Astrocyte (in vitro differentiated cells and primary cell): Measurements from ENCODE around the gene POLR2L. TPM values are rescaled to one million over a fixed set of nuclear protein-coding genes. Genes with fewer than 3 reads are reported as not detected.
A peak's percentile ranks its signal among the peaks of the same experiment; 100 is the strongest.

Experiments used
- DNase-seq: peaks from one replicate; pipeline ENCODE4 v3.0.0-alpha.2; 2010; ENCODE audit warnings: low read depth
- FAIRE-seq: peaks from 2 replicates; lab custom pipeline; 2011; peaks lifted over from hg19 to GRCh38; lab: Jason Lieb, UNC
- H2AFZ ChIP-seq: 2 replicates; pipeline ENCODE4 v1.6.0; 2012; ENCODE audit warnings: low read depth, low read length, inconsistent platforms
- H3K27ac ChIP-seq: 2 replicates; pipeline ENCODE4 v1.5.1; 2011; ENCODE audit warnings: low read depth, low read length, inconsistent platforms
- H3K27me3 ChIP-seq: 2 replicates; pipeline ENCODE4 v1.6.0; 2011; ENCODE audit warnings: low read length, inconsistent platforms; ENCODE audit not compliant: insufficient read depth
- H3K36me3 ChIP-seq: 2 replicates; pipeline ENCODE4 v1.5.1; 2011; ENCODE audit warnings: low read length, inconsistent platforms; ENCODE audit not compliant: insufficient read depth
- H3K4me1 ChIP-seq: 2 replicates; pipeline ENCODE4 v1.5.1; 2011; ENCODE audit warnings: low read length, inconsistent platforms; ENCODE audit not compliant: insufficient read depth
- H3K4me2 ChIP-seq: 2 replicates; pipeline ENCODE4 v1.6.0; 2012; ENCODE audit warnings: low read length, inconsistent platforms
- H3K4me3 ChIP-seq: 2 replicates; pipeline ENCODE4 v1.5.1; 2011; ENCODE audit warnings: low read depth, mild to moderate bottlenecking, low read length, inconsistent platforms; ENCODE audit not compliant: insufficient read depth
- H3K79me2 ChIP-seq: 2 replicates; pipeline ENCODE4 v1.6.0; 2012; ENCODE audit warnings: mild to moderate bottlenecking, low read length, inconsistent platforms; ENCODE audit not compliant: insufficient read depth
- H3K9ac ChIP-seq: 2 replicates; pipeline ENCODE4 v1.6.0; 2012; ENCODE audit warnings: mild to moderate bottlenecking, low read length, inconsistent platforms
- H3K9me3 ChIP-seq: 2 replicates; pipeline ENCODE4 v1.5.1; 2012; ENCODE audit warnings: low read depth, mild to moderate bottlenecking, low read length, inconsistent platforms; ENCODE audit not compliant: insufficient read depth
- H4K20me1 ChIP-seq: 2 replicates; pipeline ENCODE4 v1.6.0; 2012; ENCODE audit warnings: low read length, inconsistent platforms; ENCODE audit not compliant: insufficient read depth
- H3K27ac Mint-ChIP-seq: one replicate; pipeline ENCODE4 v1.8.0; 2021; ENCODE audit warnings: mild to moderate bottlenecking, mixed read lengths; ENCODE audit not compliant: unreplicated experiment
- H3K27me3 Mint-ChIP-seq: one replicate; pipeline ENCODE4 v1.8.0; 2021; ENCODE audit warnings: low read depth, mixed read lengths; ENCODE audit not compliant: unreplicated experiment
- H3K36me3 Mint-ChIP-seq: one replicate; pipeline ENCODE4 v1.8.0; 2021; ENCODE audit warnings: low read depth, mixed read lengths; ENCODE audit not compliant: unreplicated experiment
- H3K4me1 Mint-ChIP-seq: one replicate; pipeline ENCODE4 v1.8.0; 2021; ENCODE audit warnings: low read depth, mixed read lengths; ENCODE audit not compliant: unreplicated experiment
- H3K4me3 Mint-ChIP-seq: one replicate; pipeline ENCODE4 v1.8.0; 2021; ENCODE audit warnings: mild to moderate bottlenecking, moderate library complexity, mixed read lengths; ENCODE audit not compliant: unreplicated experiment
- H3K9me3 Mint-ChIP-seq: one replicate; pipeline ENCODE4 v1.8.0; 2021; ENCODE audit warnings: mild to moderate bottlenecking, mixed read lengths; ENCODE audit not compliant: unreplicated experiment
- CTCF ChIP-seq: IDR thresholded peaks from 2 replicates; pipeline ENCODE4 v1.5.1; 2011; ENCODE audit warnings: low read depth, mild to moderate bottlenecking, inconsistent platforms, low read length, moderate library complexity; ENCODE audit not compliant: insufficient read depth
- EZH2 ChIP-seq: IDR thresholded peaks from 2 replicates; pipeline ENCODE4 v1.6.1; 2012; ENCODE audit warnings: mild to moderate bottlenecking, low read length, inconsistent platforms; ENCODE audit not compliant: insufficient read depth
- total RNA-seq: library from RNA; stranded (reverse); gene quantifications from 2 replicates; pipeline ENCODE4 v1.2.1, GENCODE V29; 2021

The POLR2L gene
- total RNA-seq, 1 donor from 2014 or later: 212 TPM

GRCh38 chr11:839875-840617 is 2.3 kb downstream of the POLR2L start:
- H3K27ac ChIP-seq: no peak overlapping the region
- FAIRE-seq (no peak), DNase-seq (no peak)
- Mint-ChIP-seq H3K27ac (no peak overlapping the region), H3K4me1 (peaks cover 16% of the 10 kb centered on the region), H3K9me3 (no peaks in the 10 kb centered on the region), H3K4me3 (peak overlapping the region; percentile 89), H3K36me3 (peaks cover 6% of the 10 kb centered on the region), H3K27me3 (no peaks in the 10 kb centered on the region)
- H3K9ac ChIP-seq: peak overlapping the region; percentile 94
- peak; percentile 23 for TF ChIP-seq CTCF
- TF ChIP-seq EZH2: no peak
- H3K27me3 ChIP-seq: no peaks in the 10 kb centered on the region
- H3K4me3 ChIP-seq: peak overlapping the region; percentile 97
- peaks cover 71% of the 10 kb centered on the region for H4K20me1 ChIP-seq
- H2AFZ ChIP-seq: no peak overlapping the region
- peaks cover 46% of the 10 kb centered on the region for H3K4me1 ChIP-seq
- no peaks in the 10 kb centered on the region for H3K9me3 ChIP-seq
- H3K36me3 ChIP-seq: peaks cover 19% of the 10 kb centered on the region
- peak overlapping the region; percentile 88 for H3K4me2 ChIP-seq
- H3K79me2 ChIP-seq: peaks cover 75% of the 10 kb centered on the region

- H3K4me1 ChIP-seq: peaks cover 48% of the 10 kb centered on the region
- Mint-ChIP-seq H3K9me3 (no peaks in the 10 kb centered on the region), H3K27me3 (no peaks in the 10 kb centered on the region), H3K4me3 (no peak overlapping the region), H3K4me1 (peaks cover 15% of the 10 kb centered on the region), H3K36me3 (peaks cover 6% of the 10 kb centered on the region), H3K27ac (no peak overlapping the region)
- H4K20me1 ChIP-seq: peaks cover 75% of the 10 kb centered on the region
- FAIRE-seq (no peak), DNase-seq (no peak)
- H3K4me3 ChIP-seq: no peak overlapping the region
- TF ChIP-seq CTCF (no peak), EZH2 (no peak)
- H2AFZ ChIP-seq: no peak overlapping the region
- peaks cover 79% of the 10 kb centered on the region for H3K79me2 ChIP-seq
- peaks cover 19% of the 10 kb centered on the region for H3K36me3 ChIP-seq
- no peak overlapping the region for H3K4me2 ChIP-seq
- H3K27me3 ChIP-seq: no peaks in the 10 kb centered on the region
- no peak overlapping the region for H3K9ac ChIP-seq
- no peaks in the 10 kb centered on the region for H3K9me3 ChIP-seq
- H3K27ac ChIP-seq: no peak overlapping the region
Observed at GRCh38 chr11:839280-839623, 3.1 kb downstream of the POLR2L start.
